HG02840 (cell line): ENCODE results near the gene CPSF4L.
"Not testable (repeated sequence)": the region's sequence is repeated elsewhere in the genome, so short reads cannot be mapped to it uniquely, and the experiment has no call there.

Experiments used
- ATAC-seq: cut with Tn5 transposase; IDR thresholded peaks from one replicate; pipeline ENCODE4 v1.9.1; 2021; ENCODE audit warnings: mild to moderate bottlenecking, moderate library complexity, moderate number of reproducible peaks; ENCODE audit not compliant: unreplicated experiment, low FRiP score

The CPSF4L gene

GRCh38 chr17:73269791-73270190 is 8.1 kb upstream of the CPSF4L start:
- ATAC-seq: no peak

- ATAC-seq: no peak
Observed at GRCh38 chr17:73269329-73269615, 7.6 kb upstream of the CPSF4L start.

DNA sequence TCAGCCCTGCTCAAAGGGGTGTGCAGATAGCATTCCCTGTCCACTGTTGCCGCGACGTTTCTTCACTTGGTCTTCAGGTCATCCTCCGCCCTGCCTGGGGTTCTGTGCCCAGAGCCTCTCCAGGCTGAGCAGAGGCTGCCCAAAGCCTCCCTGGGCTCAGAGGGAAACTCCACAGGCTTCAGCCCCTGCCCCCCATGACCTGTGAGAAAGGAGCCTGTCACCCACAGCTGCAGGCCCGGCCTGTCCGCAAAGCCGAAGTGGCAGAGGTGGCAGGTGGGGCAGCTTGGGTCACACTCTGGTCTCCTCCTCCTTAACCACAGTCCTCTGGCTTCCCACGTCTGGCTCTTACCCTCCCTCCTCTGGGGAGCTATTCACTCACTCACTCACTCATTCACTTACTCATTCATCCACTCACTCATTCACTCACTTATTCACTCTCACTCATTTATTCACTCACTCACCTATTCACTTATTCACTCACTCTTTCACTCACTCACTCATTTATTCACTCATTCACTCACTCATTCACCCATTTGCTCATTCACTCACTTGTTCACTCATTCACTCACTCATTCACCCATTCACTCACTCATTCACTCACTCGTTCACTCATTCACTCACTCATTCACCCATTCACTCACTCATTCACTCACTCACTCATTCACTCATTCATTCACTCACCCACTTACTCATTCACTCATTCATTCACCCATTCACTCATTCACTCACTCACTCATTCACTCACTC is 7.1 kb upstream of the CPSF4L start:
- no peak for ATAC-seq

DNA sequence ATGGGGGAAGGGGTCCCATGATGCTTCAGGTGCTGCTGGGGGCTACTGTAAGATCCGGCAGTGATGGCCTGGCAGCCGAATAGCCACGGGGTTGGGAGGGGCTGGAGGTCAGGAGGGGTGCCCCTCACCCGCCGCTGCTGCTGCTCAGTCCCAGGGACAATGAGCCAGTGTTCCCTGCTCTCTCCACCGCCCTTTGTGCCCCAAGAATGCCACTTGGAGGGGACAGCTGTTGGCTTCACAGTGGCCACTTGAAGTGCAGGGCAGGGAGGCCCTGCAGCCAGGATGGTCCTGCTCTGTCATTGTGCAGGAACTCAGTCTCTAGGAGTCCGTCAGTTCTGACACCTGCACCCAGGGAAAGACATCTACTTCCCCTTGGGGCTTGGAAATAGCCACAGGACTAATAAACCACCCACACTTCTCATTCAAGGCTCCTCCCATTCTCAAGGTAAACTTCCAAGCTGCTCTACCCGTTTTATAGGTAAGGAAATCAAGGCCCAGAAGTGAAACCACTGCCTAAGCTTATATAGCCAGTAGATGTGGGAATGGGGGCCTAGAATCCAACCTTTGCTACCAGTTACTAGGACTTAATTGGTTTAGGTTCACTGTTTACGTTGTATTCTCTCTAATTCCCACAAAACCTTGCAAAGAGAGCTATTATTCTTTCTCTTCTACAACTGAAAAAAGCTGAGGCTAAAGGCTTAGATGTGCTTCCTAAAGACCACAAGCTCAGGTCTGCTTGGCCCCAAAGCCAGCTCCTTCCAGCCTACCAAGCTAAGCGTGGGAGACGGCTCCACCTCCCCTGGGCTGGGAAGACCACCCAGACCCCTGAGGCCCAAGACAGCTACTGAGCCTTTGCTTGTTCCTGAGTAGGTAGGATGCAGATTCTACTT is 6.2 kb upstream of the CPSF4L start:
- no peak for ATAC-seq

GRCh38 chr17:73266796-73267195 is 5.1 kb upstream of the CPSF4L start:
- no peak for ATAC-seq

GRCh38 chr17:73265646-73266640 is 4.3 kb upstream of the CPSF4L start:
- no peak for ATAC-seq

DNA sequence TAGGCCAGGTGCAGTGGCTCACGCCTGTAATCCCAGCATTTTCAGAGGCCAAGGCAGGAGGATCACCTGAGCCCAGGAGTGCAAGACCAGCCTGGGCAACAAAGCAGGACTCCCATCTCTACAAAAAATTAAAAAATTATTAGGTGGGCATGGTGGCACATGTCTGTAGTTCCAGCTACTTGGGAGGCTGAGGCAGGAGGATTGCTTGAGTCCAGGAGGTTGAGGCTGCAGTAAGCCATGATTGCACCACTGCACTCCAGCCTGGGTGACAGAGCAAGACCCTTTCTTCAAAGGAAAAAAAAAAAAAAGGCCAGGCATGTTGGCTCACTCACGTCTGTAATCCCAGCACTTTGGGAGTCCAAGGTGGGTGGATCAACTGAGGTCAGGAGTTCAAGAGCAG is 2.8 kb upstream of the CPSF4L start:
- ATAC-seq: not testable (repeated sequence)

DNA sequence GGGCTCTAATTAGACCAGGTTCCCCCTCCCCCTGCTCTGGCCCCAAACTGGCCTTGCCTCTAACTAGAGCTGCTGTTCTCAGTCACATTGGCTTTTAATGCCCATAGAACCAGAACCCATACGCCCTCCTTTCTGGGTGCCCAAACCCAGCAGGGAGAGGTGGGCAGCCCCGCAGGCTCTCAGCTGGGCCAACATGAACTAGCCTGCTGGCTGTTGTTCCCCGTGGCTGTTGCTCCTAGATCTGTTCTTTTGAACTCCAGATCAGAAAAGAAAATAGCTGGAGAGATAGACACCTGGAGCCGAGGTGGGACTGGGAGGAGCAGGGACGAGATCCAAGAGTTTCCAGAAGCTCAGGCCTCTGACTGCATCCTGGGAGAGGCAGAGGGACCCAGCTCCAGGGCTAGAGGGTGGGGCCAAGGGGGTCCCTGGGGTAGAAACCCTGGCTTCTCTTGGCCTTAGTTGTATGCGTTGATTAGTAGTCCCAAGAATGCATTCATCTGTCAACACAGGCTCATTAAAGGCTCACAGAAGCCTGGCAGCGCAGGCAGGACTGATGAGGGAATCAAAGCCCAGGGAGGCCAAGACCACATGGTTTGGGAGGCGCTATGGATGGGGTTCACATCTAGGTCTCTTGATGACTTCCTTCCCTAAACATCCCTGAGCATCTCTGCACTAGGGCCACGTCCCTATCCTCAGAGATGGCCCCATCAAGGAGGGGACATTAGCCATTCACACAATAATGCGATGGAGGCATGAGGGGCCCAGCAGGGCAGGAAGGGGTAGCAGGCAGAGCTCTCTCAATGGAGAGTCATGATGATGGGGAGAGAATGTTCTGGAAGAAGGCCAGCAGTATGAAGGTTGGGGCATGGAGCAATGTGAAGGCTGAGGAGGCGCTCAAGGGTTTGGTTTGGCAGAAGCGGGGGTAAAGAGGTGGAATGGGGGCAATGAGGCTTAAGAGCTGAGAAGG is 1.3 kb upstream of the CPSF4L start:
- no peak for ATAC-seq

DNA sequence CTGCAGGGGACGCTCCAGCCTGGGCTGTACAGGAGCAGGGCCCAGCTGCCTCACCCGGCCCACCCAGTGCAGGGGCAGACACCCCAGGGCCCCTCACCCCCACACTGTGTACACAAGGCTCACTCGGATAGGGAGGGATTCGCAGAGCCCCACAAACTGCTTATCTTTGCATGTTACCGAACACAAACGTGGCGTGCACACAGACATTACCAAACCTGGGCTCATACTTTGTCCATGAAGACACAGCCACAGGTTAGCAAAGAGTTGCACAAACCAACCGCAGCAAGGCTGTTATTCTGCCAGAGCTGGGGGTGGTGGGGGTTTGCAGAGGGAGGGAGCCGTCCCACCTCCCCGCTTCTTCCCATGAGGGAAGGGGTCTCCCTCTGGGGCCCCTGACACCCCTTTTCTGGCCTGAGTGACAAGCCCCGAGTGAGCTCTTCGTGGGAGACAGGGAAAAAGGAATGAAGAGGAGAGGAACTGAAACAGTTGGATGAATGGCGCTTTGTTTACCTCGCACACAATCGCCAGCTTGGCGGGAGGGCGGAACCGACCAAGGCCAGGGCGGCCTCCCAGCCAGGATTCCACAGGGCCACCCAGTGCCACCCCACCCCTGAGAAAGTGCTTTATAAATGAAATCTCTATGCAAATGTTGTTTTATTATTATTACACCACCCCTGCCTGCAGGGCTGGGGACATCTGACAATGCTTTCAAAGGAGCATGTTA is 434 bp upstream of the CPSF4L start:
- no peak for ATAC-seq

DNA sequence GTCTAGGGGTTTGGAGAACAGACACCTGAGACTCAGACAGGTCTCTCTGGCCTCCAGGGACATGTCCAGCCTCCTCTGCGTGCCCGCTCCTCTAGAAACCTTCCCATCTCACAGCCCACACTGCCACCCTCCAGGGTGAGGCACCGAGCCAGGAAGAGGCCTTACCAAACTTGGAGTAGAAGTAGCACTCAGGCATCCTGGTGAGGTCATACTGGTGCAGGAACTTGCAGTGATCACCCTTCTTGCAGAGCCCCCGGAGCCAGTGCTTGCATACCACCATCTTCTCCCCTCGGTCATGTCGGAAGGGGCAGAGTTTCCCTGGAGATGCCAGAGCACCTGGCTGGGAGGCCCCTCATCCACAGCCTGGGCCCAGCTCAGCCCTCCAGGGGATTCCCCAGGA is 4.2 kb downstream of the CPSF4L start:
- no peak for ATAC-seq

DNA sequence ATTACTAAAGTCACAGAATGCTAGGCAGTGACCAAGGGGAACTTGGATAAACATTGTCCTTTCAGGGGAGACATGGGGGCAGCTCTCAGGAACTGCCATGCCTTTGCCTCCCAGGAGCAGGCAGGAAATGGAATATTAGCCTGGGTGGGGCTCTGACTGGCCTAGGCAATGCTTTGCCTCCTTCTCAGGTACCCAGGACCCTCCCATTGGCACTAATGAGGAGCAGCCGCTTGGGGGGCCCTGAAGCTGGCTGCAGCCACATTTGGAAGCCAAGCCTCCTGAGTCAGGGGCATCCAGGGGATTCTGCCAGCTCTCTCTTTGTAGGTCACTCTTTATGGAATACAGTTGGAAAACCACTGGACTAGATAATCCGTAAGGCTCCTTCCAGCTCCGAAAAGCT is 5.5 kb downstream of the CPSF4L start:
- ATAC-seq: no peak

- no peak for ATAC-seq
Observed at GRCh38 chr17:73255671-73256181, 6.0 kb downstream of the CPSF4L start.

DNA sequence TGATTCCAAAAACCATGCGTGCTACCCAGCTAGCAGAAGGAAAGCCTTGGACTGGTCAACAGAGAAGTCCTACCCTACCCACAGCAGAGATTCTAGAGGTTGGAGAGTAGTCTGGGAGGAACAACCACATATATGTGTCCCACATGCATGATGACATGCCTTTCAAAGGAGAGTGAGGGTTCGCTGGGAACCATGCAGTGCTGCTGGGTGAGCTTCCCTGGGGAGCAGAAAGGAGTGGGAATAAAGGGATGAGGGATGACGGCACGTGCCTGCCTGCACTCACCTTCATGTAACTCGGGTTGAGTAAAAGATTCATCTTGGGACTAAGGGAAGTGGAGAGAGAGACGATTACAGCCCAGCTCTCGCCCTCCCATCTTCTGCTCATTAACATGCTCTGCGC is 9.8 kb downstream of the CPSF4L start:
- ATAC-seq: no peak

DNA sequence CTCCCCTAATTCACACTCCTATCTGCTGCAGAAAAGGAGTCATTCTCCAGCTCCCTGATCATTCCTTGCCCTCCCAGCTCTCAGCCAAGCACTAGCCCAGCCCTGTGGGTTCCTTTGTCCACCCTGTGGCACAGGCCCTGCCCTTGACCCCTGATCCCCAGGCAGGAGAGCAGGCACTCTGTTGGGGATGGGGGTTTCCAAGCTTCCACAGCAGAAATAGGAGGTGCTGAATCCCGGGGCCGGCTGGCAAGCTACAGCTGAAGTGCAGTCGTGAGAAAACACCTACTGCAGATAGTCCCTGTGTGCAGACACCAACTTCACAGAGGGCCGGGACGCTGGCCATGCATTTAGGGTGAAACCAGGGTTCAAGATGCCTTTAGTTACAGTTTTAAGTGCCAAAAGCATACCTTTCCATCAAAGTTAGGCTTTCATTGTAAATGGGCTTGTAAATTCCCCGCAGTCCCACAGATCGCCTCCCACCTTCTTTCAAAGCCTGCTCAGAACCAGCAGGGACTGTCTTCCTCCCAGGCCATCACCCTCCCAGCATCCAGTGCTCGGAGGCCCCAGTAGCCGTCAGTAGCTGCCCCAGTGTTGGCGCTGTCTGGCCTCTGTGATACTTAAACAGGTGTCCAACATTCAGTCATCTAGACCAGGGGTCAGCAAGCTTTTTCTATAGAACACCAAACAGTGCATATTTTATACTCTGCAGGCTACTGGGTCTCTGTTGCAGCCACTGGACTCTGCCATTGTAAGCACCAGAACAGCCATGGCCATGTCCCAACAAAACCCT is 10.6 kb downstream of the CPSF4L start:
- no peak for ATAC-seq

- no peak for ATAC-seq
Observed at GRCh38 chr17:73249700-73250099, 12.0 kb downstream of the CPSF4L start.

- no peak for ATAC-seq
Observed at GRCh38 chr17:73248532-73248931, 13.1 kb downstream of the CPSF4L start.

- ATAC-seq: no peak
Observed at GRCh38 chr17:73247726-73248125, 14.0 kb downstream of the CPSF4L start.

- no peak for ATAC-seq
Observed at GRCh38 chr17:73240561-73240960, 21.1 kb downstream of the CPSF4L start.
